ENCODE measurements around the gene GTF2H4.
A peak's percentile ranks its signal among the peaks of the same experiment; 100 is the strongest.

The GTF2H4 gene

GRCh38 chr6:30955367-30956042, 47.5 kb downstream of the GTF2H4 start:
- DNase-seq (ENCODE audit: low read depth, low spot score), result no peak

GRCh38 chr6:30957716-30958115, 49.7 kb downstream of the GTF2H4 start:
- no peak for DNase-seq (ENCODE audit: low read depth, low spot score)

- peak; percentile 20 for DNase-seq (ENCODE audit: low read depth, low spot score)
Measured at GRCh38 chr6:30960907-30961673, 53.1 kb downstream of the GTF2H4 start.

GRCh38 chr6:30962716-30963115, 54.7 kb downstream of the GTF2H4 start:
- DNase-seq (ENCODE audit: low read depth, low spot score), result no peak

- DNase-seq (ENCODE audit: low read depth, low spot score), result no peak
Measured at GRCh38 chr6:30963641-30964040, 55.6 kb downstream of the GTF2H4 start.

Measured in brain pericyte (primary cell).